HepG2 (cell line): ENCODE measurements around the gene MFAP4. TPM values are rescaled to one million over a fixed set of nuclear protein-coding genes. Genes with fewer than 3 reads are reported as not detected.
A peak's percentile ranks its signal among the peaks of the same experiment; 100 is the strongest.

Source experiments
- ATAC-seq: fragments of 200-7000 bp; cut with Tn5 transposase; 3 replicates; pipeline ENCODE4 v1.9.1; 2020; ENCODE audit warnings: mild to moderate bottlenecking, moderate library complexity
- BruUV-seq: library from RNA; stranded (reverse); fragments of 400-500 nt; replicated peaks from 2 replicates; lab custom pipeline; 2021; lab: Mats Ljungman, UMichigan
- CTCF ChIA-PET: fragments of 300-600 bp; formaldehyde crosslinking; extraction: SDS; loops from one replicate; lab custom pipeline; 2021; ENCODE audit warnings: low total read pairs, inconsistent platforms, low intra/inter-chr PET ratio; lab: Yijun Ruan, JAX
- POLR2A ChIA-PET: fragments of 350-600 bp; sonication (Branson Sonifier 250); formaldehyde crosslinking; loops from one replicate; lab custom pipeline; 2020; ENCODE audit warnings: antibody characterized with exemption, inconsistent platforms; lab: Yijun Ruan, JAX
- DNase-seq: peaks from one replicate; pipeline ENCODE4 v3.0.0-alpha.2; 2015; ENCODE audit warnings: low spot score
- FAIRE-seq: peaks from 3 replicates; lab custom pipeline; 2011; peaks lifted over from hg19 to GRCh38; lab: Jason Lieb, UNC
- H2AFZ ChIP-seq: one replicate; pipeline ENCODE4 v1.6.1; 2011; ENCODE audit warnings: low read length, inconsistent platforms
- H3K27ac ChIP-seq: fragments of 300-600 bp; 3 replicates; pipeline ENCODE4 v1.8.0; 2011; ENCODE audit warnings: mixed run types, mild to moderate bottlenecking, mixed read lengths, low read length, inconsistent platforms; ENCODE audit not compliant: insufficient read depth; ENCODE audit errors: extremely low read length
- H3K27me3 ChIP-seq, 2 experiments: fragments of 200-600 bp in 1 of 2; 2 replicates in 1 of 2; 3 replicates in 1 of 2; pipeline versions ENCODE4 v1.6.0 to v1.8.0; 2011; ENCODE audit warnings: low read length in 2 of 2, mild to moderate bottlenecking in 2 of 2, moderate library complexity in 2 of 2, inconsistent platforms in 1 of 2; ENCODE audit not compliant: insufficient read depth in 2 of 2, control insufficient read depth in 1 of 2
- H3K36me3 ChIP-seq, 2 experiments: fragments of 200-600 bp in 1 of 2; replicated peaks in 1 of 2; 2 replicates in 1 of 2; 3 replicates in 1 of 2; pipeline versions ENCODE4 v1.5.1 to v1.8.0; 2011; ENCODE audit warnings: low read length in 2 of 2, inconsistent platforms in 1 of 2; ENCODE audit not compliant: insufficient read depth in 2 of 2, control insufficient read depth in 1 of 2
- H3K4me1 ChIP-seq: 2 replicates; pipeline ENCODE4 v1.5.1; 2012; ENCODE audit warnings: low read length, inconsistent platforms; ENCODE audit not compliant: insufficient read depth
- H3K4me2 ChIP-seq: 2 replicates; pipeline ENCODE4 v1.6.0; 2011; ENCODE audit warnings: low read depth, low read length, inconsistent platforms
- H3K4me3 ChIP-seq, 3 experiments: fragments of 200-600 bp in 1 of 3; sonication (generic), shearing (Covaris generic) in 1 of 3; replicated peaks in 1 of 3; 2 replicates each; pipeline ENCODE4 v1.5.1; 2011 to 2016; ENCODE audit warnings: low read length in 3 of 3, inconsistent platforms in 2 of 3, low read depth in 2 of 3, mild to moderate bottlenecking in 2 of 3, control low read depth in 1 of 3, mixed read lengths in 1 of 3; ENCODE audit not compliant: insufficient read depth in 1 of 3
- H3K79me2 ChIP-seq: one replicate; pipeline ENCODE4 v1.6.1; 2011; ENCODE audit warnings: low read length, inconsistent platforms; ENCODE audit not compliant: insufficient read depth
- H3K9ac ChIP-seq: 2 replicates; pipeline ENCODE4 v1.6.0; 2011; ENCODE audit warnings: mild to moderate bottlenecking, low read depth, low read length, inconsistent platforms; ENCODE audit not compliant: insufficient read depth
- H3K9me3 ChIP-seq: 2 replicates; pipeline ENCODE4 v1.5.1; 2012; ENCODE audit warnings: mild to moderate bottlenecking, low read length
- H4K20me1 ChIP-seq: 2 replicates; pipeline ENCODE4 v1.6.0; 2011; ENCODE audit warnings: inconsistent platforms, mild to moderate bottlenecking, low read length, moderate library complexity; ENCODE audit not compliant: insufficient read depth
- HOXA5 ChIP-seq: sonication (generic); formaldehyde crosslinking; IDR thresholded peaks from 2 replicates; pipeline ENCODE4 v1.4.0; 2020; ENCODE audit warnings: missing genetic modification reagents
- KDM5A ChIP-seq: fragments of 200-600 bp; sonication (generic); IDR thresholded peaks from 2 replicates; pipeline ENCODE4 v1.7.0; 2018; ENCODE audit warnings: antibody characterized with exemption, mild to moderate bottlenecking, low read length, borderline replicate concordance
- NBN ChIP-seq: fragments of 450-650 bp; conservative IDR thresholded peaks from 2 replicates; pipeline ENCODE4 v1.6.1; 2017
- PCBP1 ChIP-seq: fragments of 200-400 bp; formaldehyde crosslinking; IDR thresholded peaks from 2 replicates; pipeline ENCODE4 v1.6.1; 2017; ENCODE audit warnings: mild to moderate bottlenecking, low read depth, low read length, borderline replicate concordance
- SIN3A ChIP-seq: IDR thresholded peaks from 2 replicates; pipeline ENCODE4 v1.6.1; 2011; ENCODE audit warnings: low read depth, mild to moderate bottlenecking, control low read depth, low read length, borderline replicate concordance
- SNAPC4 ChIP-seq: sonication (generic); formaldehyde crosslinking; IDR thresholded peaks from 2 replicates; pipeline ENCODE4 v1.4.0; 2020; ENCODE audit warnings: mild to moderate bottlenecking, missing genetic modification reagents
- ZBTB3 ChIP-seq: sonication (generic); formaldehyde crosslinking; IDR thresholded peaks from 2 replicates; pipeline ENCODE4 v1.4.0; 2020; ENCODE audit warnings: low read depth, mild to moderate bottlenecking, moderate library complexity, missing genetic modification reagents, borderline replicate concordance
- ZBTB37 ChIP-seq: sonication (generic); formaldehyde crosslinking; IDR thresholded peaks from 2 replicates; pipeline ENCODE4 v1.4.0; 2020; ENCODE audit warnings: mild to moderate bottlenecking, missing genetic modification reagents
- ZFX ChIP-seq: sonication (generic); formaldehyde crosslinking; IDR thresholded peaks from 2 replicates; pipeline ENCODE4 v1.4.0; 2020; ENCODE audit warnings: mild to moderate bottlenecking, low read depth, missing genetic modification reagents, moderate library complexity
- ZHX1 ChIP-seq: sonication (generic); formaldehyde crosslinking; IDR thresholded peaks from 2 replicates; pipeline ENCODE4 v1.8.1; 2022; ENCODE audit warnings: low read depth, mild to moderate bottlenecking, missing genetic modification reagents
- ZNF263 ChIP-seq: sonication (generic); formaldehyde crosslinking; IDR thresholded peaks from 2 replicates; pipeline ENCODE4 v1.4.0; 2020; ENCODE audit warnings: missing genetic modification reagents
- ZNF317 ChIP-seq: sonication (generic); formaldehyde crosslinking; IDR thresholded peaks from 2 replicates; pipeline ENCODE4 v1.5.0; 2020; ENCODE audit warnings: mild to moderate bottlenecking, missing genetic modification reagents
- WGBS: methylation state at CpG from one replicate; pipeline ENCODE4 v1.1.6; 2017; ENCODE audit warnings: low lambda C conversion rate; 5-methylcytosine and 5-hydroxymethylcytosine counted together
- in situ Hi-C: cut with HindIII; loops from 2 replicates; pipeline ENCODE4 v1.10.0; 2017; ENCODE audit warnings: low pct_unique_long_range_greater_than_20kb; ENCODE audit not compliant: extremely low pct_ligation_motif_present
- intact Hi-C: fragments of 100-400 bp; cut with micrococcal nuclease; formaldehyde crosslinking; loops from one replicate; pipeline ENCODE4 v1.10.0; 2022; ENCODE audit not compliant: unreplicated experiment
- polyA plus RNA-seq, 8 experiments: library from polyadenylated mRNA; depleted of rRNA in 3 of 8; stranded (reverse) in 7 of 8; unstranded in 1 of 8; fragments of >200 nt; fragmentation: Illumina TruSeq in 4 of 8; extraction: Trizol in 4 of 8; gene quantifications; 2 replicates each; pipeline versions ENCODE4 v1.2.1 to v1.2.3, GENCODE V29; 2011 to 2016; ENCODE audit warnings: low read depth in 4 of 8, missing spikeins in 1 of 8, mixed read lengths in 1 of 8; ENCODE audit not compliant: insufficient read depth in 1 of 8
- total RNA-seq, 5 experiments: library from RNA; depleted of rRNA; stranded (reverse); fragments of >200 nt; fragmentation: Illumina TruSeq; extraction: Trizol; gene quantifications; 2 replicates each; pipeline ENCODE4 v1.2.3, GENCODE V29; 2016; ENCODE audit warnings: low read depth in 1 of 5

MFAP4 gene
- total and polyA plus RNA-seq, 2 of the 13 experiments (the other 11 are each of a cell fraction or from before 2014, with no cell fraction given) = 0.08 TPM; not detected in 1

GRCh38 chr17:19378416-19379360 is 8.3 kb downstream of the MFAP4 start, which contains the start of gene MAPK7:
TSS of gene MAPK7 (plus strand) at chr17:19378498. CDS start at chr17:19378901, 403 bp downstream.
- peaks cover 11 to 32% of the 10 kb centered on the region in 2 experiments for H3K36me3 ChIP-seq
- peak within 1 kb of the TSS; percentile 93 for H3K27ac ChIP-seq
- peaks cover 33% of the 10 kb centered on the region for H3K4me1 ChIP-seq
- H2AFZ ChIP-seq = peak within 1 kb of the TSS; percentile 48
- H3K27me3 ChIP-seq = peaks cover 0 to 2% of the 10 kb centered on the region in 2 experiments; a peak in 1 of 5 replicates
- no peak for DNase-seq
- H3K4me2 ChIP-seq = peak within 1 kb of the TSS; percentile 90
- BruUV-seq = no TSS peak
- ChIA-PET CTCF (no interaction called here), POLR2A (interaction anchor here (0.9 to 3.1 kb wide), 16 partner anchors 9 to 274 kb away, joined by 3 to 51 read pairs (median 6); partner anchors contain the start of genes ALDH3A2, B9D1 and MFAP4)
- H3K4me3 ChIP-seq = peak within 1 kb of the TSS; percentile 82 to 96 (median 87)
- no peak for FAIRE-seq
- no peaks in the 10 kb centered on the region for H4K20me1 ChIP-seq
- intact Hi-C loops (loop anchor here (1.0 kb wide), 1 partner anchor 13 kb away; no protein-coding TSS in a partner anchor), in situ Hi-C loops (no loop called here)
- 40% methylated on average over 1 of the region's 69 CpGs for WGBS
- H3K9me3 ChIP-seq = no peaks in the 10 kb centered on the region
- ATAC-seq = peak; percentile 18
- peaks cover 12% of the 10 kb centered on the region for H3K79me2 ChIP-seq
- H3K9ac ChIP-seq = peak within 1 kb of the TSS; percentile 84
- TF ChIP-seq ZFX (peak; percentile 19), NBN (no peak), ZHX1 (0 out of 2 replicates have a peak, but pooled peaks have one; percentile 7), ZBTB3 (CRISPR knock-in tag) (no peak), ZNF317 (peak; percentile 51; the same call in 1 of the 2 replicates), PCBP1 (0 out of 2 replicates have a peak, but pooled peaks have one; percentile 23), SIN3A (peak; percentile 9; the same call in 1 of the 2 replicates), SNAPC4 (CRISPR knock-in tag) (0 out of 2 replicates have a peak, but pooled peaks have one; percentile 25), KDM5A (0 out of 2 replicates have a peak, but pooled peaks have one; percentile 31), ZBTB37 (CRISPR knock-in tag) (peak; percentile 43; the same call in 1 of the 2 replicates), HOXA5 (CRISPR knock-in tag) (peak; percentile 12; the same call in 1 of the 2 replicates), ZNF263 (CRISPR knock-in tag) (peak; percentile 2; the same call in 1 of the 2 replicates)
